Stimulated activated CD8-positive, alpha-beta memory T cell treated with anti-CD3 and anti-CD28 coated beads, Interleukin-2, amount 100 ng/mL, for 1 hour (primary cell): ENCODE data around the gene MYT1.
"Not testable (repeated sequence)": the region's sequence is repeated elsewhere in the genome, so short reads cannot be mapped to it uniquely, and the experiment has no call there.

Source experiments
- DNase-seq, 2 donors: peaks; one replicate each; pipeline ENCODE4 v3.0.0-alpha.2; 2020; ENCODE audit warnings: low read depth in 2 of 2

MYT1 gene

GRCh38 chr20:64166721-64167615 is 2.7 kb downstream of the MYT1 start:
- DNase-seq: no peak

- no peak for DNase-seq
Observed at GRCh38 chr20:64167676-64168075, 3.4 kb downstream of the MYT1 start.

- DNase-seq: no peak
Observed at GRCh38 chr20:64168381-64169090, 4.3 kb downstream of the MYT1 start.

- DNase-seq: no peak
Observed at GRCh38 chr20:64169091-64169560, 4.9 kb downstream of the MYT1 start.

- DNase-seq: no peak
Observed at GRCh38 chr20:64171211-64171610, 7.0 kb downstream of the MYT1 start.

- no peak for DNase-seq
Observed at GRCh38 chr20:64173116-64173515, 8.9 kb downstream of the MYT1 start.

- no peak for DNase-seq
Observed at GRCh38 chr20:64176551-64176950, 12.3 kb downstream of the MYT1 start.

- no peak for DNase-seq
Observed at GRCh38 chr20:64176971-64177370, 12.7 kb downstream of the MYT1 start.

GRCh38 chr20:64177384-64177783 is 13.1 kb downstream of the MYT1 start:
- DNase-seq: no peak

- no peak for DNase-seq
Observed at GRCh38 chr20:64177787-64178186, 13.5 kb downstream of the MYT1 start.

- not testable (repeated sequence) for DNase-seq
Observed at GRCh38 chr20:64178925-64179324, 14.7 kb downstream of the MYT1 start.

- DNase-seq: no peak
Observed at GRCh38 chr20:64179805-64180204, 15.6 kb downstream of the MYT1 start.

- DNase-seq: no peak
Observed at GRCh38 chr20:64180673-64181072, 16.4 kb downstream of the MYT1 start.

- DNase-seq: no peak
Observed at GRCh38 chr20:64181391-64181790, 17.1 kb downstream of the MYT1 start.

GRCh38 chr20:64182146-64182865 is 18.1 kb downstream of the MYT1 start:
- DNase-seq: no peak

- DNase-seq: no peak
Observed at GRCh38 chr20:64183313-64183712, 19.1 kb downstream of the MYT1 start.

- DNase-seq: no peak
Observed at GRCh38 chr20:64184795-64185194, 20.5 kb downstream of the MYT1 start.

GRCh38 chr20:64185276-64185900 is 21.1 kb downstream of the MYT1 start:
- DNase-seq: no peak

- no peak for DNase-seq
Observed at GRCh38 chr20:64186071-64186598, 21.9 kb downstream of the MYT1 start.

GRCh38 chr20:64187213-64187612 is 23.0 kb downstream of the MYT1 start:
- not testable (repeated sequence) for DNase-seq

- no peak for DNase-seq
Observed at GRCh38 chr20:64188091-64188490, 23.8 kb downstream of the MYT1 start.
